AG08396 (cell line): Measurements from ENCODE around the gene MTIF3.

Experiments used
- DNase-seq: peaks from one replicate; pipeline ENCODE4 v3.0.0; 2012; ENCODE audit warnings: low spot score, mixed read lengths

MTIF3 gene, protein sequence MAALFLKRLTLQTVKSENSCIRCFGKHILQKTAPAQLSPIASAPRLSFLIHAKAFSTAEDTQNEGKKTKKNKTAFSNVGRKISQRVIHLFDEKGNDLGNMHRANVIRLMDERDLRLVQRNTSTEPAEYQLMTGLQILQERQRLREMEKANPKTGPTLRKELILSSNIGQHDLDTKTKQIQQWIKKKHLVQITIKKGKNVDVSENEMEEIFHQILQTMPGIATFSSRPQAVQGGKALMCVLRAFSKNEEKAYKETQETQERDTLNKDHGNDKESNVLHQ

GRCh38 chr13:27449936-27450828 lies at the start of gene MTIF3:
Gene MTIF3, minus strand, starts transcription at chr13:27450564. Its CDS starts 10,116 bp downstream, at chr13:27440448.
- DNase-seq, result peak; percentile 89

- no peak for DNase-seq
Observed at GRCh38 chr13:27497563-27498230, 47.3 kb upstream of the MTIF3 start.

DNA sequence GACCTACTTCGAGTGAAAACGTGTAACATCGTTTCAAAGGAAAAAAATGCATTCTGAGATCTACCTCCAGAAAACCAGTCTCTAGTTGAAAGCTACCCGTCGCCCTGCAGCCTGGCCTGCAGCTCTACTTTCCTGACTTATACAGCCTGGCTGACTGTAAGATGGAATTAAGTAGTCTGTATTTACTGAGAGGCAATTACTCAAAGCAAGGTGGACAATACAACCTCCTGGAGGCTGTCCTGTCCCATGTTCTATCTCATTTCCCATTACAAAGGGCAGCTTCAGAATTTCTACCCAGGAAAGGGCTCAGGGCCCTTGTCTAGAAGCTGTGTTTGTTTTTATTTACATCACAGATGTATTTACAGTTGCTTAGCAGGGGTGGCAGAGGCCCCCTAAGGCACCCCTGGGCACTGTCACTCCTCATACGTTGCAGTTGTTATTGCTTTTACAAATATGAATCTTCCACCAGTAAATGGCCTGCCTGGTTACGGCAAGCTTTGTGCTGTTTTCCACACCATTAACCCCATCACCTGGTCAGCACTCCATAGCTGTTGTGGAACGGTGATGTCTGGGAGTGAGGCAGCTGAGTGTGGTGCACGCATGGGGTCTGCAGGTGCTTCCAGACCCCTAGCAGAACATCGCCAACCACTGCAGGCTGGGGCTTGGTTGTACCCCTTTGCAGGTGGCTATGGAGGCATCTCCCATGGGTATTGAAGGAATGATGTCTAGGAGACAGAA lies 46.3 kb upstream of the MTIF3 start:
- DNase-seq, result no peak

GRCh38 chr13:27496006-27496405 lies 45.6 kb upstream of the MTIF3 start:
- no peak for DNase-seq

- DNase-seq, result no peak
Observed at GRCh38 chr13:27495551-27495950, 45.2 kb upstream of the MTIF3 start.

DNA sequence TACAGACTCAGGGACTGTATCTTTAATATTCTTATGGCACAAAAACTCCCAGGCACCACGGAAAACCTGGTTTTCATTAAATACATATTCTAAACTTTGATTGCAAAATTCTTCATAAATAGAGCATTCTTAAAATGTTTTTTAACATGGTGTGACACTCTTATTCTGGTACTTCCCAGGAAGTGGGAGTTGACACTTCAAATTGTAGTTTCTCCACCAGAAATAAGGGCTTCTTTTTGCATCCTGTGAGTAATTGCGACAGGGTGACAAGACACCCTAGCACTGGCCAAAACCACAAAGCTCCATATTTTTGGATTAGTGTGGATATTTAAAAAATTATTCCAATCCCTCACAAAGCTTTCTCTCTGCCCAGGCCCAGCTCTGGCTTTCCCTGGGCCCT lies 43.6 kb upstream of the MTIF3 start:
- DNase-seq, result no peak

DNA sequence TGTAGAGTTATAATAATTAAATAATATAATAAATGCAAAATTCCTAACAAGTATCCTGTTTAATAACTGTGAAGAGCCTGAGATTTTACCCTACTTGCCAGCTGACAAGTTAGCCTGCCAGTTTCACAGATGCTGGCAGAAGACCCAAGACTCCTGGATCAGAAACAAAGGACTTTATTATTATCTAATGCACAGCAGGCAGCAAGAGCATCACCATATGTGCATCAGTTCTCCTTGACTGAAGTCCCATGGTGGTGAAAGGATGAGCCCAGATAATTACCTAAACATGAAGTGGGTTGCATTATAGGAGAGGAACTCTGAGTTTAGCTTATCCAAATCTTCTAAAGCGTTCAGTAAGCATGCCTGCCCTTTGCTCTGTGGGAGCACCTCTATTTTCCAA lies 39.1 kb upstream of the MTIF3 start:
- DNase-seq, result no peak

GRCh38 chr13:27487776-27488175 lies 37.4 kb upstream of the MTIF3 start:
- DNase-seq, result no peak

DNA sequence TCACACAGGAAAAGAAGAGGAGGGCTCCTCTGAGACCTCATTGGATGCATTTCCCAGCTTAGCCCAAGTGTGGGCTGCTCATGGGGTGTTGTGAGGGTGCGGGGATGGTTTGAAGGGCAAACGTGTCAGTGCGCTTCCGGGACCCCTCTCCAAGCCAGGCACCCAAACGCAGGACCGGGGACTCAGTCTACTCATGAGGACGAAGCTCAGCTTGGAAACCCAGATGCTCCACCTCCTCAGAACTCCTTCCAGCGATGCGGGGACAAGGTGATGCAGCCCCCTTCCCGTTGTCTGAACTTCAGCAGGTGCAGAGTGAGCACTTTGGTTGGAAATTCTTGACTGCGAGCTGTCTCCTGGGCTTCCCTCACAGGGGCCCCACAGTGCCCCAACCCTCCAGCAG lies 33.1 kb upstream of the MTIF3 start:
- DNase-seq, result no peak

DNA sequence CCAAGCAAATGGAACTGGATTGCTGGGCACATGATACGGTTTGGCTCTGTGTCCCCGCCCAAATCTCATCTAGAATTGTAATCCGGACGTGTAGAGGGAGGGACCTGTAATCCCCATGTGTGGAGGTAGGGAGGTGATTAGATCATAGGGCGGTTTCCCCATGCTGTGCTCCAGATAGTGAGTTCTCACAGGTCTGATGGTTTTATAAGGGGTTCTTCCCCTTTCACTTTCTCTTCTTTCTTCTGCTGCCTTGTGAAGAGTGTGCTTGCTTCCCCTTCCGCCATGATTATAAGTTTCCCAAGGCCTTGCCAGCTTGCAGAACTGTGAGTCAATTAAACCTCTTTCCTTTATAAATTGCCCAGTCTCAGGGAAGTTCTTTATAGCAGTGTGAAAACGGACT lies 32.6 kb upstream of the MTIF3 start:
- DNase-seq, result no peak

DNA sequence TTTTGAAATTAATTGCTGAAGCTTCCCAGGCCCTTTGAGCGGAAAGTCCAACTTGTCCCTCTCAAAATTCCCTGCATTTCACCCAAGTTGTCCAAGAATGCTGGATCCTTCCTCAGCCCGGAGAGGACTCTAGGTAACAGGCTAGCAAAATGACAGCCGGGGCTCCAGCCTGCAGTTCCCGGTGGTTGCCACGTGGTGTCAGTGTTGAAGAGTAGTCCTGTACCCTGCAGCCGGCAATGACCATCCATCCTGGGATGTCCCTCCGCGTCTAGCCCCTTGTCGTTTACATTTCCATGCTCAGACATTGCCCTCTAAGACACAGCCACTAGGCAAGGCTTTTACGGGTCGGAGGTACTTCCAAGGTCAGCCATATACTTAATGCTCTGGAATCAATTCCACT lies 31.4 kb upstream of the MTIF3 start:
- DNase-seq, result peak; percentile 48

DNA sequence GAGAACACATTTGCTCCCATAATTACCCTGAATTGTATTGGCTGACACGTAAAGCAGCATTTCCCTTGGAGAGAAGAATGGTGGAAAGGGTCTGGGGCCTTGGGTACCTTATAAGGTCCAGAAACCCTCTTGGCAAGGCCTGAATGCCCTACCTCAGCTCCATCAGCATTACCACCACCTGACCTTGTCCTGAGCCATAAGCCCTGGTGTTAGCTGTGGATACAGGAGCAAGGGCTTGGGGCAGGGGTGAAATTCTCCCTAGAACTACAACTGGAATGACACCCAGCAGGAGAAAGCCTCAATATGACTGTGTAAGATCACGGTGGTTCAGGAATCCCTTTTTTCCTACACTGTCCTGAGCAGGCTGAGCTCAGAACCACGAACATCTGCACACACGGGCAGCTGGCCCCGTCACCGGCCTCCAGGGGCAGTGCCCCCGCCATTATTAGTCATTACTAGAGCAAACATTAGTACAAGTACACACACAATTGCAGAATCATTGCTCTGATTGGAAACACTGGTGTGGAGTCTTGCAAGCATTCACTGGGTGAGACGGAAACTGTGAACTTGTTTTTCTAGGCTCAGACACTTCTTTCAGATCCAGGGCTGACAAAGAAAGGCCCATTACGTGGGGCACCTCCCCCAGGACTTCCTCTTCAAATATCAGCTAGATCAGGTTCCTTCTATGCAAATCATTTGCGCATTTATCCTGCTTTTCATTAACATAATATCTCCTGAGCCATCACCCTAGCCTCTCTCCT lies 26.8 kb upstream of the MTIF3 start:
- DNase-seq, result peak; percentile 49

DNA sequence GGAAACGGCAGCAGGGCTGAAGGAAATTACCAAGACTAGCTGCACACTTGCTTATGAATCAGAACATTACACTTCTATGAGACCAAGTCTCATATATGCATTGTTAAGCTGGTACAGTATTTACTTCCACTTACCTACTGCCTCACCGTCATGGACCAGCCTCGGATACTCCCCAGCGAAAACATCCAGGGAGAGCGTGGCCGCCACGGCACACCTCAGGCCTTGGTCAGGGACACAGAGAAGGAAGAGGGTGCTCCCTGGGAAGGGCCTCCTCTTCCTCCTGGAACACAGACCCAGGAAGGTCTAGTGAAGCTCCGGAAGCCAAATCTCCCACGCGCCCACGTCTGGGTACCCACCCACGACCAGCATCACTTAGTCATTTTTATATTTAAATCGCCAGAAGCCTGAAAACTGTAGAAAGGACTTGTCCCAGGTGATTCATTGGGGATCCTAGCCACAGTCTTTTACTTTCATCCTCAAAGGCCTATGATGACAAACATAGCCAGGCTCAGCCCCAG lies 24.4 kb upstream of the MTIF3 start:
- no peak for DNase-seq

DNA sequence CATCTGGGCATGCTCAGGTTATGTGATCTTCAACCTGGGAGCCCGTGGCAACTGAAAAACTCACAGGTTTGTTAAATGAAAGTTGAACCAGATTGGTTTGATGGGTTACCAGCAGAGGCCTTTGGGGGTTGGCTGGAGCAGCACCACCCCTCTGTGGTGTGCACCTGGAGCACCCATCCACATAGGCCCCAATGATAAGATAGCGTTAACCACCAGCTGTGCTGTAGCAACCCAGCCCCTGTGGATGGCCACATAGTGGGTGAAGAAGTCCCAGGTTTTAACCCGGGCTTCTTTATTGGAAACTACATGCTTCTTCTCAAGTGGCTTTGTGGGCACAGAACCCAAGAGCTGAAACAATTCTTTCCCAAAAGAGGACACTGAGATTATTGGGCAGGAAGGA lies 22.6 kb upstream of the MTIF3 start:
- no peak for DNase-seq

DNA sequence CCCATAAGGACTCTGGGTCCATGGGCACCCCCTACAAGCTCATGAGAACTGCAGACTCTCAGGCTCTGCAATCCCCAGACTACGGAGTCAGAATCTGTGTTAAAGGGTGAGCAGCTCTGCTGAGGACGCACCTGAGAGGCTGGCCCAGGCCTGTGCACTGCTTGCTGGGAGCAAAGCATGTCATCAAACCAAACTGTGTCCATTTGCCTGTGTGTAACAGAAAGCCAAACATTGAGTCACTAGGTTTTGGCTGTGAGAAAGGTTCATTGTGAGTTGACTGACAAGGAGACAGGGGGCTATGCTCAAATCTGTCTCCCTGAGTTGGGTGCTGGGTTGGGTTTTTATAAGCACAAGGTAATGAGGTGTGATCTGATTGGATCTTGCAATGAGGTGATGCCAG lies 22.1 kb upstream of the MTIF3 start:
- DNase-seq, result no peak

DNA sequence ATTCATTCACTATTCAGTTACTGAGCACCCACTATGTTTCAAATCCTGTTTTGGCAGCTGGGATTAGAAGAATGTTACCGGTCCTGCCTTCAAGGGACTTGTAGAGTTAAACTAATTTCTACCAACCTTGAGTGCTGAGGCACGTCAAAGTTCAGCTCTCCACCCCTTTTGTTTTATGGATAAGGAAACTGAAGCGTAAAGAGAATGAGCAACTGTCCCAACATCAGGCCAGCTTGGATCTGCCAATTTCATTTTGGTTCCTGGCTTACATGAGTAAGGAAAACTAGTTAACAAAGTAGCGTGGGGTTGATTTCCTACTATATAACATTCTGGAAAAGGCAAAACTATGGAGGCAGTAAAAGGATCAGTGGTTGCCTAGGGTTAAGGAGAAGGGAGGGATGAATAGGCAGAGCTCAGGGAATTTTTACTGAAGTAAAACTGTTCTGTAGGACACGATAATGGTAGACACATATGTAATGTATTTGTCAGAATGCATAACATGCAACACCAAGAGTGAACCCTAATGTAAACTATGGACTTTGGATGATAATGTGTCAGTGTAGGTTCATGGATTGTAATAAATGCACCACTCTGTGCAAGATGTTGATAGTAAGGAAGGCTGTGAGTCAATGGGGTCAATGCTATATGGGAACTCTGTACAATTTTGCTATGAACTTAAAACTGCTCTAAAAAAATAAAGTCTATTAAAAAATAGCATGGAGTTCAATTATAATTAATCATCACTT lies 19.9 kb upstream of the MTIF3 start:
- DNase-seq, result no peak

- DNase-seq, result no peak
Observed at GRCh38 chr13:27466513-27466912, 16.1 kb upstream of the MTIF3 start.

- DNase-seq, result no peak
Observed at GRCh38 chr13:27465611-27466010, 15.2 kb upstream of the MTIF3 start.

- DNase-seq, result no peak
Observed at GRCh38 chr13:27463500-27463899, 13.1 kb upstream of the MTIF3 start.

- DNase-seq, result no peak
Observed at GRCh38 chr13:27461940-27462584, 11.7 kb upstream of the MTIF3 start.
